B cell (primary cell): ENCODE results near the gene ST8SIA5. TPM values are rescaled to one million over a fixed set of nuclear protein-coding genes. Genes with fewer than 3 reads are reported as not detected.

Source experiments
- ATAC-seq: fragments of 200-7000 bp; cut with Tn5 transposase; one replicate; pipeline ENCODE4 v1.10.0; 2021; ENCODE audit warnings: low read depth, mild to moderate bottlenecking, moderate number of reproducible peaks, moderate library complexity
- CTCF ChIA-PET: fragments of 350-600 bp; sonication (Branson Sonifier 250); formaldehyde crosslinking; loops from one replicate; lab custom pipeline; 2021; ENCODE audit warnings: antibody characterized with exemption, inconsistent platforms; lab: Charles Lee
- POLR2A ChIA-PET: fragments of 350-600 bp; sonication (Branson Sonifier 250); formaldehyde crosslinking; loops from one replicate; lab custom pipeline; 2021; ENCODE audit warnings: antibody characterized with exemption; lab: Charles Lee
- DNase-seq: peaks from one replicate; pipeline ENCODE4 v3.0.0; 2013
- H2AFZ ChIP-seq: 2 replicates; pipeline ENCODE4 v1.6.1; 2012; ENCODE audit warnings: mild to moderate bottlenecking, low read depth, low read length; ENCODE audit not compliant: insufficient read depth, poor library complexity, severe bottlenecking
- H3K27ac ChIP-seq, 2 donors: 1 replicate in 1 of 2; 2 replicates in 1 of 2; pipeline ENCODE4 v1.5.1; 2012 to 2013; ENCODE audit warnings: low read length in 2 of 2, mild to moderate bottlenecking in 2 of 2, moderate library complexity in 1 of 2
- H3K27me3 ChIP-seq, 4 experiments: fragments of 200-600 bp in 1 of 4; sonication (generic) in 1 of 4; replicated peaks in 1 of 4; 1 replicate in 2 of 4; 2 replicates in 2 of 4; pipeline versions ENCODE4 v1.6.1 to v1.7.0; 2013 to 2016; ENCODE audit warnings: low read length in 3 of 4, mild to moderate bottlenecking in 2 of 4, mixed read lengths in 1 of 4, moderate library complexity in 1 of 4; ENCODE audit not compliant: insufficient read depth in 4 of 4, control insufficient read depth in 3 of 4; ENCODE audit errors: control extremely low read depth in 1 of 4
- H3K36me3 ChIP-seq, 2 experiments: replicated peaks in 1 of 2; 1 replicate in 1 of 2; 2 replicates in 1 of 2; pipeline versions ENCODE4 v1.6.1 to v1.7.1; 2013; ENCODE audit warnings: low read length in 1 of 2; ENCODE audit not compliant: insufficient read depth in 2 of 2, control insufficient read depth in 1 of 2; ENCODE audit errors: control extremely low read depth in 1 of 2, extremely low read depth in 1 of 2
- H3K4me1 ChIP-seq, 2 donors: fragments of 200-600 bp in 1 of 2; sonication (generic) in 1 of 2; 1 replicate in 1 of 2; 2 replicates in 1 of 2; pipeline versions ENCODE4 v1.5.1 to v1.6.1; 2013 to 2017; ENCODE audit warnings: low read length in 2 of 2; ENCODE audit not compliant: control insufficient read depth in 2 of 2, insufficient read depth in 2 of 2
- H3K4me2 ChIP-seq: replicated peaks from 2 replicates; pipeline ENCODE3; 2012; ENCODE audit warnings: mild to moderate bottlenecking, low read depth, low read length; ENCODE audit not compliant: poor library complexity, severe bottlenecking
- H3K4me3 ChIP-seq, 5 experiments: fragments of 200-600 bp in 1 of 5; sonication (generic) in 1 of 5; 1 replicate in 3 of 5; 2 replicates in 2 of 5; pipeline versions ENCODE4 v1.5.1 to v1.7.0; 2011 to 2016; ENCODE audit warnings: low read length in 4 of 5, mild to moderate bottlenecking in 4 of 5, low read depth in 2 of 5, control low read depth in 1 of 5, moderate library complexity in 1 of 5; ENCODE audit not compliant: insufficient read depth in 1 of 5; ENCODE audit errors: control extremely low read depth in 1 of 5, extremely low read depth in 1 of 5
- H3K79me2 ChIP-seq: fragments of 200-600 bp; sonication (generic); one replicate; pipeline ENCODE4 v1.6.0; 2016; ENCODE audit warnings: low read length; ENCODE audit not compliant: control insufficient read depth, insufficient read depth
- H3K9ac ChIP-seq: fragments of 200-600 bp; sonication (generic); 2 replicates; pipeline ENCODE4 v1.6.1; 2017; ENCODE audit warnings: mild to moderate bottlenecking, low read length, moderate library complexity
- H3K9me3 ChIP-seq, 3 donors: one replicate each; pipeline versions ENCODE4 v1.6.1 to v1.7.1; 2013; ENCODE audit warnings: low read length in 2 of 3; ENCODE audit not compliant: control insufficient read depth in 2 of 3, insufficient read depth in 1 of 3; ENCODE audit errors: control extremely low read depth in 1 of 3
- H4K20me1 ChIP-seq: 2 replicates; pipeline ENCODE4 v1.6.0; 2012; ENCODE audit warnings: mild to moderate bottlenecking, low read length; ENCODE audit not compliant: insufficient read depth, control insufficient read depth, poor library complexity, severe bottlenecking
- H3K27ac Mint-ChIP-seq: one replicate; pipeline ENCODE4 v1.8.0; 2021; ENCODE audit warnings: mixed read lengths
- H3K27me3 Mint-ChIP-seq: one replicate; pipeline ENCODE4 v1.8.0; 2021; ENCODE audit warnings: mixed read lengths
- H3K4me1 Mint-ChIP-seq: one replicate; pipeline ENCODE4 v1.8.0; 2021; ENCODE audit warnings: mixed read lengths
- H3K4me3 Mint-ChIP-seq: one replicate; pipeline ENCODE4 v1.8.0; 2021; ENCODE audit warnings: mixed read lengths
- H3K9me3 Mint-ChIP-seq: one replicate; pipeline ENCODE4 v1.8.0; 2022; ENCODE audit warnings: mixed read lengths; ENCODE audit not compliant: insufficient read depth
- EZH2 ChIP-seq: IDR thresholded peaks from 2 replicates; pipeline ENCODE4 v1.6.1; 2012; ENCODE audit warnings: borderline replicate concordance, low read depth, mild to moderate bottlenecking, moderate library complexity, low read length; ENCODE audit not compliant: insufficient read depth, poor library complexity, severe bottlenecking
- WGBS: methylation state at CpG from one replicate; pipeline ENCODE4 v1.1.5; 2013; ENCODE audit warnings: missing lambda C conversion rate; ENCODE audit not compliant: insufficient coverage; 5-methylcytosine and 5-hydroxymethylcytosine counted together
- intact Hi-C: fragments of 100-400 bp; cut with micrococcal nuclease; formaldehyde crosslinking; loops from one replicate; pipeline ENCODE4 v1.10.0; 2022
- polyA plus RNA-seq: library from polyadenylated mRNA; depleted of rRNA; stranded (reverse); fragments of >200 nt; gene quantifications from 2 replicates; pipeline ENCODE4 v1.2.3, GENCODE V29; 2012
- total RNA-seq, 2 donors: library from RNA; stranded (reverse); fragments of 120-200 nt in 1 of 2; gene quantifications; 1 replicate in 1 of 2; 2 replicates in 1 of 2; pipeline versions ENCODE4 v1.2.3 to v1.2.4, GENCODE V29; 2013 to 2022
- TF ChIP-seq, protein P1 (sequence below): fragments of 200-600 bp; IDR thresholded peaks from one replicate; pipeline ENCODE4 v1.8.0; 2022; ENCODE audit warnings: antibody characterized with exemption, mild to moderate bottlenecking

Gene ST8SIA5
- total and polyA plus RNA-seq, 2 donors (not counting 1 experiment from before 2014, with no cell fraction given) = not detected

GRCh38 chr18:46636040-46636630 lies 120.7 kb downstream of the ST8SIA5 start:
- H3K9me3 ChIP-seq = peaks cover 0 to 8% (median 0%) of the 10 kb centered on the region in 3 donors
- Mint-ChIP-seq H3K4me1 (no peaks in the 10 kb centered on the region), H3K4me3 (no peak overlapping the region), H3K27ac (no peak overlapping the region), H3K9me3 (no peaks in the 10 kb centered on the region), H3K27me3 (peaks cover 11% of the 10 kb centered on the region)
- no peak for DNase-seq
- 81% methylated on average over 7 of the region's 7 CpGs for WGBS
- H3K79me2 ChIP-seq = no peaks in the 10 kb centered on the region
- no peak overlapping the region for H2AFZ ChIP-seq
- POLR2A ChIA-PET = no interaction called here
- TF ChIP-seq, protein P1, sequence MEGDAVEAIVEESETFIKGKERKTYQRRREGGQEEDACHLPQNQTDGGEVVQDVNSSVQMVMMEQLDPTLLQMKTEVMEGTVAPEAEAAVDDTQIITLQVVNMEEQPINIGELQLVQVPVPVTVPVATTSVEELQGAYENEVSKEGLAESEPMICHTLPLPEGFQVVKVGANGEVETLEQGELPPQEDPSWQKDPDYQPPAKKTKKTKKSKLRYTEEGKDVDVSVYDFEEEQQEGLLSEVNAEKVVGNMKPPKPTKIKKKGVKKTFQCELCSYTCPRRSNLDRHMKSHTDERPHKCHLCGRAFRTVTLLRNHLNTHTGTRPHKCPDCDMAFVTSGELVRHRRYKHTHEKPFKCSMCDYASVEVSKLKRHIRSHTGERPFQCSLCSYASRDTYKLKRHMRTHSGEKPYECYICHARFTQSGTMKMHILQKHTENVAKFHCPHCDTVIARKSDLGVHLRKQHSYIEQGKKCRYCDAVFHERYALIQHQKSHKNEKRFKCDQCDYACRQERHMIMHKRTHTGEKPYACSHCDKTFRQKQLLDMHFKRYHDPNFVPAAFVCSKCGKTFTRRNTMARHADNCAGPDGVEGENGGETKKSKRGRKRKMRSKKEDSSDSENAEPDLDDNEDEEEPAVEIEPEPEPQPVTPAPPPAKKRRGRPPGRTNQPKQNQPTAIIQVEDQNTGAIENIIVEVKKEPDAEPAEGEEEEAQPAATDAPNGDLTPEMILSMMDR = no peak
- TF ChIP-seq EZH2 = no peak
- no peak overlapping the region for H3K4me3 ChIP-seq
- no peak for ATAC-seq
- H3K27ac ChIP-seq = no peak overlapping the region
- no peaks in the 10 kb centered on the region for H4K20me1 ChIP-seq
- intact Hi-C loops = no loop called here
- H3K27me3 ChIP-seq = peaks cover 0 to 3% (median 0%) of the 10 kb centered on the region in 4 experiments
- no peaks in the 10 kb centered on the region for H3K4me1 ChIP-seq
- H3K4me2 ChIP-seq = no peak overlapping the region
- H3K9ac ChIP-seq = no peak overlapping the region
- CTCF ChIA-PET = no interaction called here
- no peaks in the 10 kb centered on the region for H3K36me3 ChIP-seq

GRCh38 chr18:46632401-46633071 lies 124.3 kb downstream of the ST8SIA5 start:
- TF ChIP-seq, protein P1 = no peak
- TF ChIP-seq EZH2 = no peak
- no peaks in the 10 kb centered on the region for H3K4me1 Mint-ChIP-seq
- Histone ChIP-seq H3K4me1 (no peaks in the 10 kb centered on the region), H3K9ac (no peak overlapping the region), H3K36me3 (no peaks in the 10 kb centered on the region), H3K9me3 (peaks cover 0 to 8% (median 0%) of the 10 kb centered on the region in 3 donors), H3K79me2 (no peaks in the 10 kb centered on the region), H3K4me3 (no peak overlapping the region), H3K27ac (no peak overlapping the region), H3K4me2 (no peak overlapping the region), H2AFZ (no peak overlapping the region), H4K20me1 (no peaks in the 10 kb centered on the region), H3K27me3 (no peaks in the 10 kb centered on the region)
- ATAC-seq (no peak), DNase-seq (no peak)
- ChIA-PET CTCF (no interaction called here), POLR2A (no interaction called here)
- H3K4me3 Mint-ChIP-seq = no peak overlapping the region
- H3K27ac Mint-ChIP-seq = no peak overlapping the region
- 90% methylated on average over 6 of the region's 8 CpGs for WGBS
- peaks cover 15% of the 10 kb centered on the region for H3K27me3 Mint-ChIP-seq
- intact Hi-C loops = no loop called here
- H3K9me3 Mint-ChIP-seq = no peaks in the 10 kb centered on the region
